Skeletal muscle cell (primary cell): Measurements from ENCODE around the gene SBNO2.

Source experiments
- DNase-seq: peaks from one replicate; pipeline ENCODE4 v3.0.0-alpha.2; 2010; ENCODE audit warnings: low read depth
- H3K4me3 ChIP-seq: 2 replicates; pipeline ENCODE4 v1.5.1; 2011; ENCODE audit warnings: low read depth, mild to moderate bottlenecking, control low read depth, low read length, moderate library complexity

SBNO2 gene

DNA sequence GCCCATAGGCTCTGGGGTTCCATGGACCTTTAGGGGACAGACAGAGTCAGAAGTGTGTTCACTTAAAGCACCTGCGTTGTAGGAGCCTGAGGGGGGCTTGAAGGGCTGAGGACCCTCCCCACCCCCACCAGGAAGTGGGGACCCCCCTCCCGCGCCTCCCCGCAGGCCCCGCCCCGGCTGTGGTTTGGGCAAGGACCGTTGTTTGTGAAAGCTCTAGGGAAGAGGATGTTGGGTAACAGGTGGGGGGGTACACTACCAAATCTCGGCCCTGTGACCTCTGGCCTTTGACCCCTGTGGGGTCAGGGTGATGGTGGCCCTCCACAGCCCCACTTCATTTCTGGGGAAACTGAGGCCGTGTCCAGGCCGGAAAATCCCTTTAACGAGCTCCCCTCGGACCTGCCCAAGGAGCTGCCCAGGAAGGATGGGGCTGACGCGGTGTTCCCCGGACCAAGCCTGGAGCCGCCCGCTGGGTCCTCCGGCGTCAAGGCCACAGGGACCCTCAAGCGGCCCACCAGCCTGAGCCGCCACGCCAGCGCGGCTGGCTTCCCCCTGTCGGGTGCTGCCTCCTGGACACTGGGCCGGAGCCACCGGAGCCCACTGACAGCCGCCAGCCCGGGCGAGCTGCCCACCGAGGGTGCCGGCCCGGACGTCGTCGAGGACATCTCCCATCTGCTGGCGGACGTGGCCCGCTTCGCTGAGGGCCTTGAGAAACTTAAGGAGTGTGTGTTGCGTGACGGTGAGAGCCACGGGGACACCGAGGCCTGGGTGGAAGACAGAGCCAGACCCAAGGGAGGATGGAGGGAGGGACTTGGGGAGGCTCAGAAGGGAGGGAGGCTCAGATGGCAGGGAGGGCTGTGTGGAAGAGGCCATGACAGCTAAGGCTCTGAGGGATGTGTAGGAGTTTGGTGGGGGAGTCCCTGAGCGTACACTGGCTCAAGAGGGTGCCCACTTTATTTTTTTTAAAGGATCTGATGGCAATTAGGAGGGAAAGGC is 105.8 kb downstream of the SBNO2 start:
- no peak overlapping the region for H3K4me3 ChIP-seq
- no peak for DNase-seq

DNA sequence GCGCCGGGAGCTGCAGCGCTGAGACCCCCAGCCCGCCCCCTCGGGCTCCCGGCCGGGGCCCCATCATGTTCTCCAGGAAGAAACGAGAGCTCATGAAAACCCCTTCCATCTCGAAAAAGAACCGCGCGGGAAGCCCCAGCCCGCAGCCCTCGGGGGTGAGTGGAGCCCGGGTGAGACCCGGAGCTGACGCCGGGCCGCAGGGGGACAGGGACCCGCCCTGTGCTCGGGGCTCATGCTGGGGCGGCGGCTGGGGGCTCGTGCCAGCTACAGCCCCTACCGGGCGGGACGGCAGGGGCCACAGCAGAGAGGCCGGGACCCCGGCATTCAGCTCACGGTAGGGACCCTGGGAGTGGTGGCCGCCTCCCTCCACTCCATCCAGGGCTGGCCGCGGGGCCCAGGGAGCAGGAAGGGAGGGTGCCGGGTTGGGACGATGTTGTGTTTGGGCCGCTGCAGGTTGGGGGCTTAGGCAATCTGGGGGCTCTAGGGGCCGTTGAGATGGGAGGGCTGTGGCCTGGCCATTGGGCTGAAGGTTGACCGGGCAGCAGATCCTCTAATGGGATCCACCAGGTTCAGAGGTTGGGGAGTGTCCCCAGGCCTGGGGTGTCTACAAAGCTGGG is 106.6 kb downstream of the SBNO2 start:
- DNase-seq = no peak
- peak overlapping the region; percentile 36 for H3K4me3 ChIP-seq

DNA sequence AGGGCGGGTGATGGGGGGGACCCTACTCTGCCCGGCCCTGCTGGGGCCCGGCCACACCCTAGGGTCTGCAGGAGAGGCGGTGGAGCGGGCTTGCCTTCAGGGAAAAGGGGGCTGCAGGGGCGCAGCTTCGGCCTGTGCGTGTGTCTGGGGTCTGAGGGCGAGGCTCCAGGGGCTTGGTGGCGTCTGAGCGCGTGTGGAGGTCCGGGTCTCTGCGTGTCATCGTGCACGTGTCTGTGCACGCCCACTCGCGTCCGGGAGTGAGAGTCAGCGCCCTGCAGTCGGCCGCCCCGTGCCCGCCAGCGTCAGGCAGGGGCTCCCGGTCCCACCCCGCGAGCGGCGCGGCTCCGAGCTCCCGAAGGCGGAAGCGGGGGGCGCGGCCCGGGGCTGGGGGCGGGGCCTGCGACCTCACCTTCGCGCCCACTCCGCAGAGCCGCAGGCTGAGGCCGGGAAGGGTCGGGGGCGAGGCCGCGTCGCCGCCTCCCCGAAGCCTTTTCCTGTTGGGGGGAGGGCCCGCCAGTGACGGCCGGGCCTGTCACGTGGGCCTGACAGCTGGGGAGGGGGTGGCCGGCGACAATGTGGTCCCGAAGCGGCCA is 107.2 kb downstream of the SBNO2 start, which contains the start of gene ARHGAP45:
TSS of gene ARHGAP45 (plus strand) at position 420 of the 593 bp plus-strand sequence. CDS start 239 bp downstream, outside the sequence.
- H3K4me3 ChIP-seq = peak within 1 kb of the TSS; percentile 36
- no peak for DNase-seq

DNA sequence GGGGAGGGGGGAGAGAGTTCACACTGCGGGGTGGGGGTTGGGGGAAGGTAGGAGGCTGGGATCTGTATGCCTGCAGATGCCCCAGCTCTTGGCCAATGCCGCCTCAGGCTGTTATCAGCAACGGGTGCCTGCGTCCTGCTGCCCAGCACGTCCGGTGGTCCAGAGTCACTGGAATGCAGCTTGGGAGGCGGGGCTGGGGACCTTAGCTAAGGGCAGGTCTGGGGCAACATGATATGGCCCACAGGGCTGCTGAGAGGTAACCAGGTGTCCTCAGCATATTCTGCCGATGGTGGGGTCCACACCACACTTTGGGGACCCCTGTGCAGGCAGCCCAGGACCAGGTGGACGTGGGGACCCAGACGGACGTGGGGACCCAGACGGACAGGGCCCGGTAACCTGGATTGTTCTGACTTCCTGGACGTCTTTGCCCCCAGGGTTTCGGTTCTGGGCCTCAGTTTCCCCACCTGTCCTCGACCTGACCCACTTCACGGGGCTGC is 107.8 kb downstream of the SBNO2 start:
- H3K4me3 ChIP-seq = no peak overlapping the region
- DNase-seq = no peak

DNA sequence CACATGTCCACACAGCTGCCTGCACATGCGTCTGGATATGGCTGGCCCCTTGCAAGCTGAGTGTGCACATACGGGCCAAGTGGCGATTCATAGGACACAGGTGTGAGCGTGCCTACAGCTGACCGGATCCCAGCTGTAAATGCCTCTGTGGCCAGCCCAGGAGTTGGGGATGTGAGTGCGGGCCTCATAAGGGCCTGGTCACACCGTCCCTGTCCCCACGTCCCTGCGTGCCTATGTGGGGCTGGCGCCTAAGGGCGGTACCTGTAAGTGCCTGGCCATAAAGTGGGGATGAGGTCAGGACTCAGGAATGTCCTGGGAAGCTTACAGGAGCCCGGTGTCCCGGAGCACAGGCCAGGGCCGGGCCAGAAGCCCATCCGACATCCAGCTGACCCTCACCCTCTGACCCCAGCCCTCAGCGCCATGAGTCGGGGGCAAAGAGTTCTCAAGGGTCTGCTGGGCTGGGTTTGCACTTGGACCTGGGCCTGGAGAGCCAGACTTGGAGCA is 108.4 kb downstream of the SBNO2 start:
- DNase-seq = no peak
- H3K4me3 ChIP-seq = no peak overlapping the region

DNA sequence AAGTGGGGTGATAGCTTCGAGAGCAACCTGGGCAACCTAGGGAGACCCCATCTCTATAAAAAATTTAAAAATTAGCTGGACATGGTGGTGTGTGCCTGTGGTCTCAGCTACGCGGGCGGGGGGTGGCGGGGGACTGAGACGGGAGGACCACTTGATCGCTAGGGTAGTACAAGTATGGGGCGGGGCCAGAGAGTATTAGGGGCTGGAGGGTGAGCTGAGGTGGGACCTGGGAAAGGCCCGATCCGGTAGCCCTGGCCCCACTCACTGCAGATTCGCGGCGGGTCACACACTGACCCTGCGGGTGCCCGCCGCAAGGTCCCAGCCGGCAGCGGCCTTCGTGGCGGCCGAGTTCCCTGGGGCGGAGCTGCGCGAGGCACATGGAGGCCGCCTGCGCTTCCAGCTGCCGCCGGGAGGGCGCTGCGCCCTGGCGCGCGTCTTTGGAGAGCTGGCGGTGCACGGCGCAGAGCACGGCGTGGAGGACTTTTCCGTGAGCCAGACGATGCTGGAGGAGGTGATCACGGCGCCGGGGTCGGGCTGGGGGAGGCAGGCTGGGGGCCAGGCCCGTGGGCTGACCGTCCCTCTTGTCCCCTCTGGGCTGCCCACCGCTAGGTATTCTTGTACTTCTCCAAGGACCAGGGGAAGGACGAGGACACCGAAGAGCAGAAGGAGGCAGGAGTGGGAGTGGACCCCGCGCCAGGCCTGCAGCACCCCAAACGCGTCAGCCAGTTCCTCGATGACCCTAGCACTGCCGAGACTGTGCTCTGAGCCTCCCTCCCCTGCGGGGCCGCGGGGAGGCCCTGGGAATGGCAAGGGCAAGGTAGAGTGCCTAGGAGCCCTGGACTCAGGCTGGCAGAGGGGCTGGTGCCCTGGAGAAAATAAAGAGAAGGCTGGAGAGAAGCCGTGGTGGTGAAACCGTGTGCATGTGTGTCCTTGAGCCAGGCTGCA is 109.1 kb downstream of the SBNO2 start:
- no peak overlapping the region for H3K4me3 ChIP-seq
- DNase-seq = no peak

DNA sequence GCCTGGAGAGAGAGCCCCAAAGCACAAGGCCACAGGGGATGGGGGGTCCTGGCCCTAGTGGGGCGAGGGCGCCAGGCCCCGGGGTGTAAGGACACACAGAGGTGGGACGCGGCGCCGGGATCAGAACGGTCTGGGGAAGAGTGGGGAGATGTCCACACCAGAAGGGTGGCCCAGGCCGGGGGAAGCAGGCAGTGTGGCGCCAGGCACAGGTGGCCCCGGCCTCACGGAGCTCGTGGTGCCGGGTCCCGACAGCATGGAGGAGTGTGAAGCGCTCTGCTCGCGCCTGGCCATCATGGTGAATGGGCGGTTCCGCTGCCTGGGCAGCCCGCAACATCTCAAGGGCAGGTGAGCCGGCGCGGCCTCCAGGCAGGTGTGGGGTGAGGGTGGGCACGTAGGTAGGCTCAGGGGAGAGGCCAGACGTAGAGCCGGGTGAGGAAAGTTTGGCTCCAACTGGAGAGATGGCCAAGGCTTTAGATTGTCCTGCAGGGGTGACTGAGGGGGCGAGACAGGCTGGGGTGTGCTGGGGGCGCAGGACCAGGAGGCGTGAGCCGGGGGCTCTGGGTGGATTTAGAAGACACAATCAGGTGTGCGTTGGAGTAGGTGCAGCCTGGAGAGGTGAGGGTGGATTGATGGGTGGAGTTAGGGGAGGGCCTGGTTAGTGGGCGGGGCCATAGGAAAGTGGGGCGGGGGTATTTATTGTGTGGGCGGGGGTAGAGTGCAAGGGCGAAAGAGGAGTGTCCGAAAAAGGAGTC is 110.0 kb downstream of the SBNO2 start:
- H3K4me3 ChIP-seq = no peak overlapping the region
- no peak for DNase-seq

DNA sequence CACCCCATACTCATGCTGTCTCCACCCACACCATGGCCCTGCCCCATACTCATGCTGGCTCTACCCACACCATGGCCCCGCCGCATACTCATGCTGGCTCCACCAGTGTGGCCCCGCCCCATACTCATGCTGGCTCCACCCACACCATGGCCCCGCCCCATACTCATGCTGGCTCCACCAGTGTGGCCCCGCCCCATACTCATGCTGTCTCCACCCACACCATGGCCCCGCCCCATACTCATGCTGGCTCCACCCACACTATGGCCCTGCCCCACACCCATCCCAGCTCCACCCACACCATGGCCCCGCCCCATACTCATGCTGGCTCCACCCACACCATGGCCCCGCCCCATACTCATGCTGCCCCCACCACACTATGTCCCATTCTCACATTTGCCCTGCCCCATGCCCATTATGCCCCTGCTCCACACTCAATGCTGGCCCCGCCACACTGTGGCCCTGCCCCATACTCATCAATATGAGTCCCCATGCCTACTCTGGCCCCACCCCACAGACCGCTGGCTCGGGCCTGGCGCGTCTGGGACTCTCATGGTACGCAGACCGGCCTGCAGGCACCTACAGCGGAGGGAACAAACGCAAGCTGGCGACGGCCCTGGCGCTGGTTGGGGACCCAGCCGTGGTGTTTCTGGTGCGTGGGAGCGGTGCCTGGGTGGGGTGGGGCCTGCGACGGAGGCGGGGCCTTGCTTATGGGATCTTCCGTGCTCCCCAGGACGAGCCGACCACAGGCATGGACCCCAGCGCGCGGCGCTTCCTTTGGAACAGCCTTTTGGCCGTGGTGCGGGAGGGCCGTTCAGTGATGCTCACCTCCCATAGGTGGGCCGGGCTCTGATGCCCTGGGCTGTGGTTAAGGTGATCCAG is 110.8 kb downstream of the SBNO2 start:
- H3K4me3 ChIP-seq = no peak overlapping the region
- no peak for DNase-seq

DNA sequence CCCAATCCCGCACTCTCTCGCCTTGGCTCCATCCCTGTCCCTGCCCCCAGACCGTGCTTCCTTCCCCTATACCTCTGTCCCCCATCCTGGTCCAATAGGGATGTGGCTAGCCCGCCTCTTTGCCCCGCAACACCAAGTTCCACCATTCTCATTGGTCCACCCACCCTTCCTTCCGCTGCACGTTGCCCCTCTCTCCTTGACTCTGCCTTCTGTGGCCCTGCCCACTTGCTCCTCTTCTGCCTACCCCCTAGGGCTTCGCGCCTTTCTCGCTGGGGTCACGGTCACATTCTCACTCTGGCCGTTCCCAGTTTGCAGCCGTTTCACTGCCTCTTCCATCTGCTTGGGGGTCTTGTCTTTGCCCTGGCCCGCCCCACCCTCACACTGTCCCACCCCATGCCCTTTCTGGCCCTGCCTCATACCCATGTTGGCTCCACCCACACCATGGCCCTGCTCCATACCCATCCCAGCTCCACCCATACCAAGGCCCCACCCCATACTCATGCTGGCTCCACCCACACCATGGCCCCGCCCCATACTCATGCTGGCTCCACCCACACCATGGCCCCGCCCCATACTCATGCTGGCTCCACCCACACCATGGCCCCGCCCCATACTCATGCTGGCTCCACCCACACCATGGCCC is 111.6 kb downstream of the SBNO2 start:
- no peak overlapping the region for H3K4me3 ChIP-seq
- DNase-seq = no peak

DNA sequence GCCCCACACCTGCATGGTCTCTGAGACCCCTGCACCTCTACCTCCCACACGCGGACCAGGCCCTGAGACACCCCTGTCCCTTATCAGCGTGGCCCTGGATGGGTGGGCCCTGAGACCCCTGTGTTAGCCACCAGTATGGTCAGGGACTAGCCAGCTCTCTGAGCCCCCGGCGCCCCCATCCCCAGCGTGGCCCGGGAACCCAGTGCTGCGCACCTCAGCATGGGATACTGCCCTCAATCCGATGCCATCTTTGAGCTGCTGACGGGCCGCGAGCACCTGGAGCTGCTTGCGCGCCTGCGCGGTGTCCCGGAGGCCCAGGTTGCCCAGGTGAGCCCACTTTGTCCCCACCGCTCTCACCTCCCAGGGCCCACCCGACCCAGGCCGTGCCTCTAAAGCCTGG is 112.1 kb downstream of the SBNO2 start:
- no peak overlapping the region for H3K4me3 ChIP-seq
- DNase-seq = no peak

DNA sequence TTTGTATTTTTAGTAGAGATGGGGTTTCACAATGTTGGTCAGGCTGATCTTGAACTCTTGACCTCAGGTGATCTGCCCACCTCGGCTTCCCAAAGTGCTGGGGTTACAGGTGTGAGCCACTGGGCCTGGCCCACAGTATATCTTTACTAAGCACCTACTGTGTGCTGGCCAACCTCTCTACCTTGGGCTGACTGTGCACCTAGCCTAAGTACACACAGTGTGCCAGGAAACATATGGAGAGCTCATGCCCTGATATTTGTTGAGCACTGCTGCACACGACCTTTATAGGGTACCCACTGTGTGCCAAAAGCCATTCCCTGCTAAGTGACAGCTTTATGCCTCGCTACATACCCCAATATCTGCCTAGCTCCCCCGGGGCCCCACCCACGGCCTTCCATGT is 113.4 kb downstream of the SBNO2 start:
- no peak overlapping the region for H3K4me3 ChIP-seq
- DNase-seq = no peak

DNA sequence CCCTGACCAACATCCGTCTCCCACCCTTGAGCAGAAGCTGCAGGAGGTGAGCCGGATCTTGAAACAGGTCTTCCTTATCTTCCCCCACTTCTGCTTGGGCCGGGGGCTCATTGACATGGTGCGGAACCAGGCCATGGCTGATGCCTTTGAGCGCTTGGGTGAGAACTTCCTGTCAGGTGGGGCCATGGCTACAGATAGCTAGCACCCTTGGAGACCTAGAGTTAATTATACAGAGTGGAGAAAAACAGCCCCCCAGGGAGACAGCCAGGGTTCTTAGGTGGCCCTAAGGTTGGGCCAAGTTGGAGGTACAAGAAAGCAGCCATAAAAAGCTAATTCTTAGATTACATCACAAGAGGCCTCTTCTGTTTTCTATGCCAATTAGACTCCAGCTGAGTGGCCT is 116.0 kb downstream of the SBNO2 start:
- H3K4me3 ChIP-seq = no peak overlapping the region
- no peak for DNase-seq
